HAP-1 (cell line): Measurements from ENCODE around the gene NCMAP.

Experiments used
- DNase-seq, 2 experiments: peaks; one replicate each; pipeline ENCODE4 v3.0.0-alpha.2; 2016 to 2020; ENCODE audit warnings: low spot score in 2 of 2
- H3K27me3 ChIP-seq: fragments of 250-450 bp; sonication (Bioruptor Pico); 2 replicates; pipeline ENCODE4 v1.5.1; 2020; ENCODE audit warnings: low read depth, mild to moderate bottlenecking, moderate library complexity
- H3K36me3 ChIP-seq: fragments of 250-450 bp; sonication (Bioruptor Pico); replicated peaks from 2 replicates; pipeline ENCODE4 v1.5.1; 2020; ENCODE audit warnings: mild to moderate bottlenecking
- H3K4me1 ChIP-seq: fragments of 250-450 bp; sonication (Bioruptor Pico); 2 replicates; pipeline ENCODE4 v1.5.1; 2020; ENCODE audit warnings: mild to moderate bottlenecking
- H3K4me3 ChIP-seq: fragments of 250-450 bp; sonication (Bioruptor Pico); 2 replicates; pipeline ENCODE4 v1.5.1; 2020; ENCODE audit warnings: mild to moderate bottlenecking, moderate library complexity
- H3K9me3 ChIP-seq: fragments of 250-450 bp; sonication (Bioruptor Pico); 2 replicates; pipeline ENCODE4 v1.5.1; 2020; ENCODE audit warnings: mild to moderate bottlenecking, moderate library complexity
- in situ Hi-C: fragments of 300-500 bp; cut with MboI; formaldehyde crosslinking; loops from 3 replicates; pipeline ENCODE4 v1.14.3; 2020; ENCODE audit warnings: low sequenced_read_pairs, inconsistent platforms, mixed read lengths

The NCMAP gene

GRCh38 chr1:24568475-24568874 is 12.6 kb downstream of the NCMAP start:
- no peak for DNase-seq
- H3K4me3 ChIP-seq = no peak overlapping the region
- H3K36me3 ChIP-seq = no peaks in the 10 kb centered on the region
- no peaks in the 10 kb centered on the region; the same call in 1 of the 2 replicates for H3K27me3 ChIP-seq
- H3K9me3 ChIP-seq = no peaks in the 10 kb centered on the region
- no peaks in the 10 kb centered on the region for H3K4me1 ChIP-seq
- in situ Hi-C loops = no loop called here

GRCh38 chr1:24570265-24571125 is 14.6 kb downstream of the NCMAP start:
- Histone ChIP-seq H3K4me3 (no peak overlapping the region), H3K4me1 (no peaks in the 10 kb centered on the region), H3K9me3 (no peaks in the 10 kb centered on the region), H3K36me3 (no peaks in the 10 kb centered on the region), H3K27me3 (no peaks in the 10 kb centered on the region)
- in situ Hi-C loops = no loop called here
- DNase-seq = no peak

- no peaks in the 10 kb centered on the region for H3K36me3 ChIP-seq
- H3K9me3 ChIP-seq = no peaks in the 10 kb centered on the region
- DNase-seq = no peak
- H3K27me3 ChIP-seq = no peaks in the 10 kb centered on the region
- no peaks in the 10 kb centered on the region for H3K4me1 ChIP-seq
- in situ Hi-C loops = no loop called here
- H3K4me3 ChIP-seq = no peak overlapping the region
These were observed 16.4 kb downstream of the NCMAP start for GRCh38 chr1:24572301-24572700.

GRCh38 chr1:24575905-24576587 is 20.2 kb downstream of the NCMAP start:
- H3K4me1 ChIP-seq = no peaks in the 10 kb centered on the region
- no peaks in the 10 kb centered on the region for H3K27me3 ChIP-seq
- in situ Hi-C loops = no loop called here
- H3K9me3 ChIP-seq = no peaks in the 10 kb centered on the region
- no peak overlapping the region for H3K4me3 ChIP-seq
- H3K36me3 ChIP-seq = no peaks in the 10 kb centered on the region
- DNase-seq = no peak

- in situ Hi-C loops = no loop called here
- no peaks in the 10 kb centered on the region for H3K36me3 ChIP-seq
- no peak for DNase-seq
These were observed 23.0 kb downstream of the NCMAP start for GRCh38 chr1:24578846-24579245.

GRCh38 chr1:24580756-24581155 is 24.9 kb downstream of the NCMAP start:
- H3K27me3 ChIP-seq = peaks cover 5% of the 10 kb centered on the region; the same call in 1 of the 2 replicates
- no peaks in the 10 kb centered on the region for H3K36me3 ChIP-seq
- no peaks in the 10 kb centered on the region for H3K4me1 ChIP-seq
- no peak for DNase-seq
- 0 out of 2 replicates have a peak, but pooled peaks cover 3% of the 10 kb centered on the region for H3K9me3 ChIP-seq
- in situ Hi-C loops = no loop called here
- no peak overlapping the region for H3K4me3 ChIP-seq

More at GRCh38 chr1:24578846-24579245, 23.0 kb downstream of the NCMAP start:
- H3K9me3 ChIP-seq = 0 out of 2 replicates have a peak, but pooled peaks cover 3% of the 10 kb centered on the region
- H3K4me1 ChIP-seq = no peaks in the 10 kb centered on the region
- no peaks in the 10 kb centered on the region for H3K27me3 ChIP-seq
- no peak overlapping the region for H3K4me3 ChIP-seq

GRCh38 chr1:24584171-24584647 is 28.3 kb downstream of the NCMAP start:
- in situ Hi-C loops = no loop called here
- H3K27me3 ChIP-seq = peaks cover 5% of the 10 kb centered on the region; the same call in 1 of the 2 replicates
- H3K4me3 ChIP-seq = no peak overlapping the region
- 0 out of 2 replicates have a peak, but pooled peaks cover 3% of the 10 kb centered on the region for H3K9me3 ChIP-seq
- H3K36me3 ChIP-seq = no peaks in the 10 kb centered on the region
- H3K4me1 ChIP-seq = 0 out of 2 replicates have a peak, but pooled peaks cover 2% of the 10 kb centered on the region
- no peak for DNase-seq

- no peak for DNase-seq
- Histone ChIP-seq H3K27me3 (peaks cover 5% of the 10 kb centered on the region; the same call in 1 of the 2 replicates), H3K4me1 (0 out of 2 replicates have a peak, but pooled peaks cover 2% of the 10 kb centered on the region), H3K36me3 (no peaks in the 10 kb centered on the region), H3K4me3 (no peak overlapping the region), H3K9me3 (0 out of 2 replicates have a peak, but pooled peaks cover 3% of the 10 kb centered on the region)
- in situ Hi-C loops = no loop called here
These were observed 30.2 kb downstream of the NCMAP start for GRCh38 chr1:24586119-24586518.

- 0 out of 2 replicates have a peak, but pooled peaks cover under 1% of the 10 kb centered on the region for H3K9me3 ChIP-seq
- in situ Hi-C loops = no loop called here
- peak; percentile 72 to 73 for DNase-seq
- H3K36me3 ChIP-seq = no peaks in the 10 kb centered on the region
- H3K4me1 ChIP-seq = 0 out of 2 replicates have a peak, but pooled peaks cover 2% of the 10 kb centered on the region
- H3K27me3 ChIP-seq = peaks cover 5% of the 10 kb centered on the region; the same call in 1 of the 2 replicates
- H3K4me3 ChIP-seq = no peak overlapping the region
These were observed 31.3 kb downstream of the NCMAP start for GRCh38 chr1:24586970-24587820.

- DNase-seq = no peak
- in situ Hi-C loops = no loop called here
- Histone ChIP-seq H3K4me1 (0 out of 2 replicates have a peak, but pooled peaks cover 2% of the 10 kb centered on the region), H3K27me3 (peaks cover 5% of the 10 kb centered on the region; the same call in 1 of the 2 replicates), H3K4me3 (no peak overlapping the region), H3K36me3 (no peaks in the 10 kb centered on the region), H3K9me3 (no peaks in the 10 kb centered on the region)
These were observed 32.7 kb downstream of the NCMAP start for GRCh38 chr1:24588573-24588972.

- H3K9me3 ChIP-seq = no peaks in the 10 kb centered on the region
- in situ Hi-C loops = no loop called here
These were observed 33.3 kb downstream of the NCMAP start for GRCh38 chr1:24589200-24589599.

GRCh38 chr1:24591781-24592180 is 35.9 kb downstream of the NCMAP start:
- DNase-seq = no peak
- no peaks in the 10 kb centered on the region for H3K27me3 ChIP-seq
- no peak overlapping the region for H3K4me3 ChIP-seq
- H3K36me3 ChIP-seq = no peaks in the 10 kb centered on the region
- 0 out of 2 replicates have a peak, but pooled peaks cover 2% of the 10 kb centered on the region for H3K4me1 ChIP-seq
- no peaks in the 10 kb centered on the region for H3K9me3 ChIP-seq
- in situ Hi-C loops = no loop called here

More at GRCh38 chr1:24589200-24589599, 33.3 kb downstream of the NCMAP start:
- Histone ChIP-seq H3K4me1 (0 out of 2 replicates have a peak, but pooled peaks cover 2% of the 10 kb centered on the region), H3K27me3 (peaks cover 5% of the 10 kb centered on the region; the same call in 1 of the 2 replicates), H3K36me3 (no peaks in the 10 kb centered on the region), H3K4me3 (no peak overlapping the region)
- no peak for DNase-seq

GRCh38 chr1:24594328-24594598 is 38.4 kb downstream of the NCMAP start:
- Histone ChIP-seq H3K36me3 (no peaks in the 10 kb centered on the region), H3K9me3 (no peaks in the 10 kb centered on the region), H3K4me3 (no peak overlapping the region), H3K4me1 (no peaks in the 10 kb centered on the region), H3K27me3 (no peaks in the 10 kb centered on the region)
- DNase-seq = no peak
- in situ Hi-C loops = no loop called here
